ENCODE measurements around the gene PLXNB3.

PLXNB3 gene

DNA sequence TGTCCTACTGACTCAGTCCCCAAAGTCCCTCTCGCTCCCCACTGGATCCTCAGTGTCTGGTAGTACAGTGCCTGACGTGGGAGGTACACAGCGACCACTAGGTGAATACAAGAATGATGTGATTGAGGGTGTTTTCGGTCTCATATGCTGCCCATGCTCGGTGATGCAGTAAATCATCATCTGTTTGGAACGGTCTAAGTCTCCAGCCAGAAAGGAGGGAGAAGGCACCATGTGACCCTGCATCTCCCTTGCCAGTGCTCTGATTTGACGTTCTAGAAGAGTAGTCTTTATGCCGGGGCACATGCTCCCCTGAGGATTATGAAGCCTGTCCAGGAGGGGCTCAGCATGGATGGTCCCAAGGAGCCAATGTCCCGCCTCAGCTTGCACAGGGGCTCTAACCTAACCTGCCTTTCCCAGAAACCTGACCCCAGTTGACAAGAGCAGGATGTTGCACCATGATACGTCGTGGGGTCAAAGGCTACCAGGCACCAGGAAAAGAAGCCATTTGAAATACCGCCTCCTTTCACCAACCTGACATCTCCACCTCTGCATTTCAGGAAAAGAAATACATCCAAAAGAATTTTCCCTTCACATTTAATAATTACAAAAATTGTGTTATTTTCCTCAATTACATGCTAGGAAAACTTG, 13.8 kb upstream of the PLXNB3 start:
- no peaks in the 10 kb centered on the region for H3K36me3 ChIP-seq (ENCODE audit: control insufficient read depth, insufficient read depth, low read length)
- H3K4me1 ChIP-seq (ENCODE audit: control insufficient read depth, insufficient read depth, low read length, poor library complexity, severe bottlenecking): no peaks in the 10 kb centered on the region
- no peaks in the 10 kb centered on the region for H3K9me3 ChIP-seq (ENCODE audit: control insufficient read depth, low read length)
- DNase-seq: no peak
- no peaks in the 10 kb centered on the region for H3K27me3 ChIP-seq (replicated peaks; ENCODE audit: control insufficient read depth, insufficient read depth, low read length, poor library complexity, severe bottlenecking)
- no peak overlapping the region for H3K27ac ChIP-seq (ENCODE audit: insufficient read depth, low read length, poor library complexity, severe bottlenecking)
- no peak overlapping the region for H3K4me3 ChIP-seq (ENCODE audit: insufficient read depth, low read depth, low read length, poor library complexity, severe bottlenecking)

- DNase-seq: no peak
- Histone ChIP-seq H3K4me3 (ENCODE audit: insufficient read depth, low read depth, low read length, poor library complexity, severe bottlenecking) (no peak overlapping the region), H3K4me1 (ENCODE audit: control insufficient read depth, insufficient read depth, low read length, poor library complexity, severe bottlenecking) (no peaks in the 10 kb centered on the region), H3K9me3 (ENCODE audit: control insufficient read depth, low read length) (no peaks in the 10 kb centered on the region), H3K27ac (ENCODE audit: insufficient read depth, low read length, poor library complexity, severe bottlenecking) (no peak overlapping the region), H3K36me3 (ENCODE audit: control insufficient read depth, insufficient read depth, low read length) (no peaks in the 10 kb centered on the region), H3K27me3 (replicated peaks; ENCODE audit: control insufficient read depth, insufficient read depth, low read length, poor library complexity, severe bottlenecking) (no peaks in the 10 kb centered on the region)
Measured at GRCh38 chrX:153755136-153755535, 8.9 kb upstream of the PLXNB3 start.

- Histone ChIP-seq H3K36me3 (ENCODE audit: control insufficient read depth, insufficient read depth, low read length) (no peaks in the 10 kb centered on the region), H3K4me3 (ENCODE audit: insufficient read depth, low read depth, low read length, poor library complexity, severe bottlenecking) (no peak overlapping the region), H3K4me1 (ENCODE audit: control insufficient read depth, insufficient read depth, low read length, poor library complexity, severe bottlenecking) (no peaks in the 10 kb centered on the region), H3K27ac (ENCODE audit: insufficient read depth, low read length, poor library complexity, severe bottlenecking) (no peak overlapping the region), H3K27me3 (replicated peaks; ENCODE audit: control insufficient read depth, insufficient read depth, low read length, poor library complexity, severe bottlenecking) (no peaks in the 10 kb centered on the region), H3K9me3 (ENCODE audit: control insufficient read depth, low read length) (no peaks in the 10 kb centered on the region)
- no peak for DNase-seq
Measured at GRCh38 chrX:153761863-153762262, 2.2 kb upstream of the PLXNB3 start.

DNA sequence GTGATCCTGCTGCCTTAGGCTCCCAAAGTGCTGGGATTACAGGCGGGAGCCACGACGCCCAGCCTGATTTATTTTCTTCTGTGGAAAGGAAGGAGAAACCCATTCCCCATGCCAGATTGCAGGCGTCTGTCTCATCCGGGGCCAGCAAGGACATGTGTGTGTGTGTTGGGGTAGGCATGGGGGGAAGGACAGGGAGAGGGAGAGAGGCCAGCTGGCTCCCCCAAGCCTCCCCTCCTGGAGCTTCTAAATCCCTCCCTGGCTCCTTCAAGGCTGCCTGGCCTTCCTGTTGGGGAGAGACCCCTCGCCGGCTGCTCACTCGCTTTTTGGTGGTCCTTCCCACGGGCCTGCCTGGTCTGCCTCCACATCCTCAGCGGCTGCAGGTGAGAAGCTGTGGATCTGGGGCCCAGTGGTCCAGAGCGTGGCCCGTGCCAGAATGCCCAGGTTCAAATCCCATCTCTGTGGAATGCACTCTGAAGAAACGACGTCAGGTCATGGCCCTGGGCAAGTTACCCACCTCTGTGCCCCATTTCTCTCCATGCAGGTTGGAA, 1.3 kb upstream of the PLXNB3 start:
- Histone ChIP-seq H3K27me3 (replicated peaks; ENCODE audit: control insufficient read depth, insufficient read depth, low read length, poor library complexity, severe bottlenecking) (no peaks in the 10 kb centered on the region), H3K9me3 (ENCODE audit: control insufficient read depth, low read length) (no peaks in the 10 kb centered on the region), H3K4me3 (ENCODE audit: insufficient read depth, low read depth, low read length, poor library complexity, severe bottlenecking) (no peak overlapping the region), H3K36me3 (ENCODE audit: control insufficient read depth, insufficient read depth, low read length) (no peaks in the 10 kb centered on the region), H3K27ac (ENCODE audit: insufficient read depth, low read length, poor library complexity, severe bottlenecking) (no peak overlapping the region), H3K4me1 (ENCODE audit: control insufficient read depth, insufficient read depth, low read length, poor library complexity, severe bottlenecking) (no peaks in the 10 kb centered on the region)
- no peak for DNase-seq

- Histone ChIP-seq H3K4me1 (ENCODE audit: control insufficient read depth, insufficient read depth, low read length, poor library complexity, severe bottlenecking) (no peaks in the 10 kb centered on the region), H3K27me3 (replicated peaks; ENCODE audit: control insufficient read depth, insufficient read depth, low read length, poor library complexity, severe bottlenecking) (no peaks in the 10 kb centered on the region), H3K4me3 (ENCODE audit: insufficient read depth, low read depth, low read length, poor library complexity, severe bottlenecking) (no peak overlapping the region), H3K36me3 (ENCODE audit: control insufficient read depth, insufficient read depth, low read length) (no peaks in the 10 kb centered on the region), H3K27ac (ENCODE audit: insufficient read depth, low read length, poor library complexity, severe bottlenecking) (no peak overlapping the region), H3K9me3 (ENCODE audit: control insufficient read depth, low read length) (no peaks in the 10 kb centered on the region)
- DNase-seq: no peak
Measured at GRCh38 chrX:153763298-153763932, 634 bp upstream of the PLXNB3 start.

DNA sequence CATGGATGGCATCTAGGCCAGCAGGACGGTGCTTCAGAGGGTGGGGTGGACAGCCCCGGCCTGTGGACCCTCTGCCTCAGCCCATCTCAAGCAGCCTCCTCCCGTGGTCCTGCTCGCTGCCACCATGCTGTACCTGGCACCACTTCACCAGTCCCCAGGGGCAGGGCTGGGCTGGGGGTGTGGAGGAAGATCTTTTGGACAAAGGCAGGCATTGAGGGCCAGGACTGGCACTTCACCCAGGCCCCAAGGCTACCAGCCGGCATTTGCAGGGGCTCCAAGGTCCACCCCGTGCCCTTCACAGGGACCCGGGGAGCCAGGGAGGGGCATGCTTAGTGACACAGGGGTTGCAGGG, 713 bp downstream of the PLXNB3 start:
- Histone ChIP-seq H3K4me3 (ENCODE audit: insufficient read depth, low read depth, low read length, poor library complexity, severe bottlenecking) (no peak overlapping the region), H3K27ac (ENCODE audit: insufficient read depth, low read length, poor library complexity, severe bottlenecking) (no peak overlapping the region)
- no peak for DNase-seq

GRCh38 chrX:153765138-153766079, 1.4 kb downstream of the PLXNB3 start:
- no peaks in the 10 kb centered on the region for H3K27me3 ChIP-seq (replicated peaks; ENCODE audit: control insufficient read depth, insufficient read depth, low read length, poor library complexity, severe bottlenecking)
- no peaks in the 10 kb centered on the region for H3K4me1 ChIP-seq (ENCODE audit: control insufficient read depth, insufficient read depth, low read length, poor library complexity, severe bottlenecking)
- no peaks in the 10 kb centered on the region for H3K36me3 ChIP-seq (ENCODE audit: control insufficient read depth, insufficient read depth, low read length)
- H3K27ac ChIP-seq (ENCODE audit: insufficient read depth, low read length, poor library complexity, severe bottlenecking): no peak overlapping the region
- no peak overlapping the region for H3K4me3 ChIP-seq (ENCODE audit: insufficient read depth, low read depth, low read length, poor library complexity, severe bottlenecking)
- no peak for DNase-seq
- H3K9me3 ChIP-seq (ENCODE audit: control insufficient read depth, low read length): no peaks in the 10 kb centered on the region

More for the DNA sequence above, 713 bp downstream of the PLXNB3 start:
- Histone ChIP-seq H3K4me1 (ENCODE audit: control insufficient read depth, insufficient read depth, low read length, poor library complexity, severe bottlenecking) (no peaks in the 10 kb centered on the region), H3K9me3 (ENCODE audit: control insufficient read depth, low read length) (no peaks in the 10 kb centered on the region), H3K36me3 (ENCODE audit: control insufficient read depth, insufficient read depth, low read length) (no peaks in the 10 kb centered on the region), H3K27me3 (replicated peaks; ENCODE audit: control insufficient read depth, insufficient read depth, low read length, poor library complexity, severe bottlenecking) (no peaks in the 10 kb centered on the region)

GRCh38 chrX:153766098-153766817, 2.2 kb downstream of the PLXNB3 start:
- Histone ChIP-seq H3K27me3 (replicated peaks; ENCODE audit: control insufficient read depth, insufficient read depth, low read length, poor library complexity, severe bottlenecking) (no peaks in the 10 kb centered on the region), H3K9me3 (ENCODE audit: control insufficient read depth, low read length) (no peaks in the 10 kb centered on the region), H3K27ac (ENCODE audit: insufficient read depth, low read length, poor library complexity, severe bottlenecking) (no peak overlapping the region), H3K4me3 (ENCODE audit: insufficient read depth, low read depth, low read length, poor library complexity, severe bottlenecking) (no peak overlapping the region), H3K36me3 (ENCODE audit: control insufficient read depth, insufficient read depth, low read length) (no peaks in the 10 kb centered on the region), H3K4me1 (ENCODE audit: control insufficient read depth, insufficient read depth, low read length, poor library complexity, severe bottlenecking) (no peaks in the 10 kb centered on the region)
- no peak for DNase-seq

DNA sequence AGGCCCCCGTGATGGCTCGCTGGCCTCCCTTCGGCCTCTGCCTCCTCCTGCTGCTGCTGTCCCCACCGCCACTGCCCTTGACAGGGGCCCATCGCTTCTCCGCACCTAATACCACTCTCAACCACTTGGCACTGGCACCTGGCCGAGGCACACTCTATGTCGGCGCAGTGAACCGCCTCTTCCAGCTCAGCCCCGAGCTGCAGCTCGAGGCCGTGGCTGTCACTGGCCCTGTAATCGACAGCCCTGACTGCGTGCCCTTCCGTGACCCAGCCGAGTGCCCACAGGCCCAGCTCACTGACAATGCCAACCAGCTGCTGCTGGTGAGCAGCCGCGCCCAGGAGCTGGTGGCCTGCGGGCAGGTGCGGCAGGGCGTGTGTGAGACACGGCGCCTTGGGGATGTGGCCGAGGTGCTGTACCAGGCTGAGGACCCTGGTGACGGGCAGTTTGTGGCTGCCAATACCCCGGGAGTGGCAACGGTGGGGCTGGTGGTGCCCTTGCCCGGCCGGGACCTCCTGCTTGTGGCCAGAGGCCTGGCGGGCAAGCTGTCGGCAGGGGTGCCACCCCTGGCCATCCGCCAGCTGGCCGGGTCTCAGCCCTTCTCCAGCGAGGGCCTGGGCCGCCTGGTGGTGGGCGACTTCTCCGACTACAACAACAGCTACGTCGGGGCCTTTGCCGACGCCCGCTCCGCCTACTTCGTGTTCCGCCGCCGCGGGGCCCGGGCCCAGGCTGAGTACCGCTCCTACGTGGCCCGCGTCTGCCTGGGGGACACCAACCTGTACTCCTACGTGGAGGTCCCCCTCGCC, 3.0 kb downstream of the PLXNB3 start:
- Histone ChIP-seq H3K9me3 (ENCODE audit: control insufficient read depth, low read length) (no peaks in the 10 kb centered on the region), H3K4me3 (ENCODE audit: insufficient read depth, low read depth, low read length, poor library complexity, severe bottlenecking) (no peak overlapping the region), H3K27ac (ENCODE audit: insufficient read depth, low read length, poor library complexity, severe bottlenecking) (no peak overlapping the region), H3K27me3 (replicated peaks; ENCODE audit: control insufficient read depth, insufficient read depth, low read length, poor library complexity, severe bottlenecking) (no peaks in the 10 kb centered on the region), H3K4me1 (ENCODE audit: control insufficient read depth, insufficient read depth, low read length, poor library complexity, severe bottlenecking) (no peaks in the 10 kb centered on the region), H3K36me3 (ENCODE audit: control insufficient read depth, insufficient read depth, low read length) (no peaks in the 10 kb centered on the region)
- no peak for DNase-seq

Measured in effector memory CD4-positive, alpha-beta T cell (primary cell).